Spleen (tissue), 11 donors: ENCODE measurements around the gene HEATR3. TPM values are rescaled to one million over a fixed set of nuclear protein-coding genes. Genes with fewer than 3 reads are reported as not detected.

Source experiments
- DNase-seq: peaks from one replicate; pipeline ENCODE4 v3.0.0-alpha.2; 2020
- H3K27ac ChIP-seq, 8 donors: fragments of 200-600 bp; sonication (generic) in 7 of 8; 1 replicate in 4 of 8; 2 replicates in 4 of 8; pipeline versions ENCODE4 v1.5.0 to v1.8.0; 2016 to 2021; ENCODE audit warnings: inconsistent platforms in 4 of 8, mild to moderate bottlenecking in 4 of 8, moderate library complexity in 1 of 8
- H3K27me3 ChIP-seq, 7 donors: fragments of 200-600 bp; sonication (generic) in 6 of 7; replicated peaks in 1 of 7; 1 replicate in 4 of 7; 2 replicates in 3 of 7; pipeline versions ENCODE4 v1.5.0 to v1.8.0; 2016 to 2021; ENCODE audit warnings: inconsistent platforms in 3 of 7, mild to moderate bottlenecking in 1 of 7
- H3K36me3 ChIP-seq, 6 donors: fragments of 200-600 bp; sonication (generic) in 5 of 6; 1 replicate in 4 of 6; 2 replicates in 2 of 6; pipeline versions ENCODE4 v1.5.0 to v1.8.0; 2016 to 2021; ENCODE audit warnings: inconsistent platforms in 2 of 6
- H3K4me1 ChIP-seq, 6 donors: fragments of 200-600 bp; sonication (generic) in 5 of 6; 1 replicate in 3 of 6; 2 replicates in 3 of 6; pipeline versions ENCODE4 v1.5.0 to v1.8.0; 2016 to 2021; ENCODE audit warnings: inconsistent platforms in 3 of 6
- H3K4me3 ChIP-seq, 8 donors: fragments of 200-600 bp; sonication (generic) in 7 of 8; 1 replicate in 4 of 8; 2 replicates in 4 of 8; pipeline versions ENCODE4 v1.5.0 to v1.8.0; 2016 to 2021; ENCODE audit warnings: inconsistent platforms in 4 of 8, mild to moderate bottlenecking in 4 of 8, moderate library complexity in 2 of 8
- H3K9me3 ChIP-seq, 8 donors: fragments of 200-600 bp; sonication (generic) in 7 of 8; 1 replicate in 4 of 8; 2 replicates in 4 of 8; pipeline versions ENCODE4 v1.5.0 to v1.8.0; 2016 to 2021; ENCODE audit warnings: inconsistent platforms in 4 of 8
- CTCF ChIP-seq, 11 experiments: fragments of 200-600 bp in 7 of 11; fragments of 450-650 bp in 4 of 11; sonication (generic) in 4 of 11; IDR thresholded peaks in 8 of 11; conservative IDR thresholded peaks in 3 of 11; 1 replicate in 7 of 11; 2 replicates in 4 of 11; pipeline versions ENCODE4 v1.4.0 to v1.8.0; 2016 to 2021; ENCODE audit warnings: antibody characterized with exemption in 11 of 11, inconsistent platforms in 4 of 11, mild to moderate bottlenecking in 1 of 11
- POLR2A ChIP-seq, 3 donors: fragments of 450-650 bp; IDR thresholded peaks; one replicate each; pipeline ENCODE4 v1.5.1; 2017; ENCODE audit warnings: antibody characterized with exemption in 3 of 3, mild to moderate bottlenecking in 1 of 3
- POLR2AphosphoS5 ChIP-seq, 3 donors: sonication (generic); formaldehyde crosslinking; IDR thresholded peaks; one replicate each; pipeline ENCODE4 v1.5.1; 2017; ENCODE audit warnings: antibody characterized with exemption in 3 of 3
- WGBS, 5 donors: extraction: QIAGEN DNeasy Blood & Tissue Kit in 3 of 5; methylation state at CpG; one replicate each; pipeline versions ENCODE4 v1.1.5 to v1.1.7; 2013 to 2018; 5-methylcytosine and 5-hydroxymethylcytosine counted together
- intact Hi-C: fragments of 100-400 bp; cut with DNase I; formaldehyde crosslinking; loops from one replicate; pipeline ENCODE4 v1.15.0; 2023; ENCODE audit warnings: low total_unique reads
- polyA plus RNA-seq, 3 donors: library from polyadenylated mRNA; stranded (reverse); fragments of 200-250 nt; gene quantifications; one replicate each; pipeline ENCODE4 v1.2.1, GENCODE V29; 2013
- total RNA-seq, 7 donors: library from RNA; depleted of rRNA in 3 of 7; stranded (reverse); fragments of >200 nt in 3 of 7; fragmentation: NEBNext Ultra II Directional in 4 of 7; extraction: Animal tissue kit (Norgen Biotek cat#: 25700) in 4 of 7; gene quantifications; one replicate each; pipeline versions ENCODE4 v1.1.0 to v1.2.1, GENCODE V29; 2016 to 2021
- donor health status: healthy with polysubstance abuse.
- donor health status: DM: no; HTN: no; CAD: no; lungs with moderate emphysema.
- donor health status: DM: no; HTN: no; CAD: no.
- donor health status: Bipolar disorder and iron deficiency.
- donor health status: healthy.
- donor health status: DM: no; HTN: no; CAD: no.
- donor health status: DM: yes; HTN: yes; CAD: no.

Gene HEATR3
- total and polyA plus RNA-seq, 10 donors = 8.3 to 40.8 (median 23.6) TPM

GRCh38 chr16:50025537-50025931 lies 40.2 kb upstream of the HEATR3 start:
- no peaks in the 10 kb centered on the region for H3K9me3 ChIP-seq
- peaks cover 0 to 34% (median 10%) of the 10 kb centered on the region in 6 donors for H3K36me3 ChIP-seq
- H3K4me3 ChIP-seq = peak overlapping the region; percentile 72 to 98 (median 96)
- H3K27me3 ChIP-seq = peaks cover 0 to 4% (median 0%) of the 10 kb centered on the region in 7 donors
- no peak for TF ChIP-seq POLR2AphosphoS5 (IDR thresholded peaks at IDR 0.05)
- H3K27ac ChIP-seq = peak overlapping the region; percentile 50 to 95 (median 90)
- WGBS, 5 donors = 0 to 1% (median 0%) methylated on average over 17 of the region's 17 CpGs
- no peak for DNase-seq
- peaks cover 17 to 58% (median 36%) of the 10 kb centered on the region in 6 donors for H3K4me1 ChIP-seq
- intact Hi-C loops = loop anchor here (5.0 to 10.0 kb wide), 2 partner anchors 182 to 639 kb away; no protein-coding TSS in a partner anchor

GRCh38 chr16:50027829-50028228 lies 37.9 kb upstream of the HEATR3 start:
- DNase-seq = no peak
- 94 to 98% (median 96%) methylated on average over 5 of the region's 5 CpGs for WGBS, 5 donors
- TF ChIP-seq POLR2A (IDR thresholded peaks at IDR 0.05) (no peak), CTCF (IDR thresholded peaks at IDR 0.05 in 8 of 11, conservative IDR thresholded peaks at IDR 0.05 in 3 of 11) (no peak), POLR2AphosphoS5 (IDR thresholded peaks at IDR 0.05) (no peak)
- no peak overlapping the region for H3K27ac ChIP-seq
- peaks cover 17 to 60% (median 36%) of the 10 kb centered on the region in 6 donors for H3K4me1 ChIP-seq
- H3K36me3 ChIP-seq = peaks cover 0 to 57% (median 19%) of the 10 kb centered on the region in 6 donors
- no peak overlapping the region for H3K4me3 ChIP-seq
- H3K9me3 ChIP-seq = no peaks in the 10 kb centered on the region
- no peaks in the 10 kb centered on the region for H3K27me3 ChIP-seq
- intact Hi-C loops = loop anchor here (5.0 to 10.0 kb wide), 2 partner anchors 179 to 637 kb away; no protein-coding TSS in a partner anchor

- TF ChIP-seq POLR2AphosphoS5 (IDR thresholded peaks at IDR 0.05) (no peak), POLR2A (IDR thresholded peaks at IDR 0.05) (no peak), CTCF (IDR thresholded peaks at IDR 0.05 in 8 of 11, conservative IDR thresholded peaks at IDR 0.05 in 3 of 11) (no peak)
- Histone ChIP-seq H3K4me1 (peaks cover 0 to 43% (median 27%) of the 10 kb centered on the region in 6 donors), H3K27ac (no peak overlapping the region), H3K36me3 (peaks cover 4 to 71% (median 41%) of the 10 kb centered on the region in 6 donors), H3K4me3 (no peak overlapping the region), H3K9me3 (no peaks in the 10 kb centered on the region), H3K27me3 (no peaks in the 10 kb centered on the region)
- WGBS, 5 donors = 85 to 89% (median 88%) methylated on average over 3 of the region's 3 CpGs
- intact Hi-C loops = no loop called here
- no peak for DNase-seq
These were observed 30.2 kb upstream of the HEATR3 start for GRCh38 chr16:50035468-50035992.

GRCh38 chr16:50036426-50036825 lies 29.3 kb upstream of the HEATR3 start:
- H3K9me3 ChIP-seq = no peaks in the 10 kb centered on the region
- intact Hi-C loops = no loop called here
- peaks cover 4 to 62% (median 40%) of the 10 kb centered on the region in 6 donors for H3K36me3 ChIP-seq
- H3K27me3 ChIP-seq = no peaks in the 10 kb centered on the region
- H3K4me3 ChIP-seq = no peak overlapping the region
- no peak for TF ChIP-seq CTCF (IDR thresholded peaks at IDR 0.05 in 8 of 11, conservative IDR thresholded peaks at IDR 0.05 in 3 of 11)
- no peak for TF ChIP-seq POLR2A (IDR thresholded peaks at IDR 0.05)
- TF ChIP-seq POLR2AphosphoS5 (IDR thresholded peaks at IDR 0.05) = no peak
- peaks cover 0 to 41% (median 27%) of the 10 kb centered on the region in 6 donors for H3K4me1 ChIP-seq
- DNase-seq = no peak
- H3K27ac ChIP-seq = peak overlapping the region in 1 of 8 donors; percentile 91
- 95 to 98% (median 97%) methylated on average over 3 of the region's 3 CpGs for WGBS, 5 donors
